K562 (cell line): ENCODE results near the gene SLC2A8. TPM values are rescaled to one million over a fixed set of nuclear protein-coding genes. Genes with fewer than 3 reads are reported as not detected.

ENCODE experiments used
- ATAC-seq: fragments of 200-7000 bp; cut with Tn5 transposase; 3 replicates; pipeline ENCODE4 v1.9.1; 2020; ENCODE audit warnings: moderate library complexity
- BruUV-seq: library from RNA; stranded (reverse); fragments of 400-500 nt; replicated peaks from 2 replicates; lab custom pipeline; 2021; lab: Mats Ljungman, UMichigan
- CTCF ChIA-PET: fragments of 300-600 bp; formaldehyde crosslinking; extraction: SDS; loops from one replicate; lab custom pipeline; 2021; ENCODE audit warnings: low intra/inter-chr PET ratio; lab: Yijun Ruan, JAX
- POLR2A ChIA-PET: fragments of 300-600, 350-650 bp; sonication (Branson Sonifier 250); formaldehyde crosslinking; extraction: SDS; loops from one replicate; lab custom pipeline; 2021; ENCODE audit warnings: antibody characterized with exemption, inconsistent platforms; lab: Yijun Ruan, JAX
- DNase-seq, 4 experiments: peaks; one replicate each; pipeline versions ENCODE4 v3.0.0 to v3.0.0-alpha.2; 2011 to 2018; ENCODE audit warnings: low spot score in 3 of 4, mixed read lengths in 3 of 4; ENCODE audit errors: extremely low read depth in 1 of 4
- FAIRE-seq: peaks from 2 replicates; lab custom pipeline; 2011; peaks lifted over from hg19 to GRCh38; lab: Jason Lieb, UNC
- H2AFZ ChIP-seq: 2 replicates; pipeline ENCODE4 v1.6.0; 2011; ENCODE audit warnings: low read depth, low read length, control low read depth, inconsistent platforms
- H3K27ac ChIP-seq: fragments of 200-600 bp; 3 replicates; pipeline ENCODE4 v1.8.0; 2011; ENCODE audit warnings: low read depth, mild to moderate bottlenecking, control low read depth, inconsistent platforms, low read length, moderate library complexity, mixed read lengths; ENCODE audit errors: extremely low read depth
- H3K27me3 ChIP-seq, 2 experiments: fragments of 300-600 bp in 1 of 2; 2 replicates in 1 of 2; 3 replicates in 1 of 2; pipeline versions ENCODE4 v1.6.0 to v1.8.0; 2011; ENCODE audit warnings: inconsistent platforms in 2 of 2, low read length in 2 of 2, mild to moderate bottlenecking in 1 of 2, mixed read lengths in 1 of 2, moderate library complexity in 1 of 2; ENCODE audit not compliant: control insufficient read depth in 2 of 2, insufficient read depth in 2 of 2
- H3K36me3 ChIP-seq: fragments of 300-600 bp; 3 replicates; pipeline ENCODE4 v1.8.0; 2011; ENCODE audit warnings: mild to moderate bottlenecking, low read length, inconsistent platforms; ENCODE audit not compliant: control insufficient read depth, insufficient read depth
- H3K4me1 ChIP-seq, 2 experiments: fragments of 200-600 bp in 1 of 2; replicated peaks in 1 of 2; 2 replicates in 1 of 2; 3 replicates in 1 of 2; pipeline versions ENCODE4 v1.5.1 to v1.8.0; 2011; ENCODE audit warnings: inconsistent platforms in 2 of 2, low read length in 2 of 2, mild to moderate bottlenecking in 1 of 2, mixed read lengths in 1 of 2, moderate library complexity in 1 of 2; ENCODE audit not compliant: control insufficient read depth in 2 of 2, insufficient read depth in 2 of 2
- H3K4me2 ChIP-seq: 2 replicates; pipeline ENCODE4 v1.6.1; 2011; ENCODE audit warnings: low read length, control low read depth, inconsistent platforms, mixed read lengths; ENCODE audit not compliant: insufficient read depth
- H3K4me3 ChIP-seq: fragments of 200-600 bp; sonication (generic), shearing (Covaris generic); 2 replicates; pipeline ENCODE4 v1.5.1; 2016; ENCODE audit warnings: control low read depth, inconsistent platforms
- H3K79me2 ChIP-seq: fragments of 200-600 bp; 3 replicates; pipeline ENCODE4 v1.8.0; 2011; ENCODE audit warnings: low read length, inconsistent platforms; ENCODE audit not compliant: control insufficient read depth, insufficient read depth
- H3K9ac ChIP-seq, 2 experiments: 2 replicates each; pipeline versions ENCODE4 v1.6.0 to v1.6.1; 2011; ENCODE audit warnings: low read depth in 2 of 2, low read length in 2 of 2, control low read depth in 1 of 2, inconsistent platforms in 1 of 2, mild to moderate bottlenecking in 1 of 2, mixed read lengths in 1 of 2; ENCODE audit not compliant: insufficient read depth in 1 of 2
- H3K9me1 ChIP-seq: one replicate; pipeline ENCODE4 v1.6.0; 2011; ENCODE audit warnings: inconsistent platforms, mild to moderate bottlenecking, low read length, moderate library complexity; ENCODE audit not compliant: control insufficient read depth, insufficient read depth
- H3K9me3 ChIP-seq: replicated peaks from 2 replicates; pipeline ENCODE4 v1.5.1; 2011; ENCODE audit warnings: low read depth, low read length, inconsistent platforms; ENCODE audit not compliant: control insufficient read depth, insufficient read depth
- H4K20me1 ChIP-seq: replicated peaks from 2 replicates; pipeline ENCODE4 v1.6.1; 2011; ENCODE audit warnings: low read length, inconsistent platforms, mixed read lengths; ENCODE audit not compliant: control insufficient read depth, insufficient read depth
- C11orf30 ChIP-seq: fragments of 450-650 bp; IDR thresholded peaks from 2 replicates; pipeline ENCODE4 v1.6.1; 2016; ENCODE audit warnings: low read depth, mild to moderate bottlenecking
- CREBBP ChIP-seq: IDR thresholded peaks from one replicate; pipeline ENCODE4 v1.6.1; 2012; ENCODE audit warnings: low read depth, mild to moderate bottlenecking, control low read depth, inconsistent platforms, low read length
- MAFG ChIP-seq: fragments of 450-650 bp; conservative IDR thresholded peaks from 2 replicates; pipeline ENCODE4 v1.6.1; 2016; ENCODE audit warnings: missing genetic modification characterization, missing compliant biosample characterization
- MAFK ChIP-seq: IDR thresholded peaks from 2 replicates; pipeline ENCODE4 v1.6.1; 2011; ENCODE audit warnings: low read length, improper control_type of control experiment
- MED1 ChIP-seq: sonication (generic); formaldehyde crosslinking; IDR thresholded peaks from 2 replicates; pipeline ENCODE4 v1.8.1; 2023; ENCODE audit warnings: missing genetic modification reagents, borderline replicate concordance
- NCOA1 ChIP-seq: fragments of 450-650 bp; IDR thresholded peaks from 2 replicates; pipeline ENCODE4 v1.6.1; 2016; ENCODE audit warnings: low read depth
- SAFB2 ChIP-seq: fragments of 200-400 bp; formaldehyde crosslinking; IDR thresholded peaks from 2 replicates; pipeline ENCODE4 v1.6.1; 2018; ENCODE audit warnings: borderline replicate concordance, low read length, low read depth, moderate library complexity; ENCODE audit not compliant: severe bottlenecking
- SMAD2 ChIP-seq: fragments of 150-350 bp; IDR thresholded peaks from 2 replicates; pipeline ENCODE4 v1.6.1; 2014; ENCODE audit warnings: low read depth, mild to moderate bottlenecking, low read length
- SNRNP70 ChIP-seq: fragments of 200-400 bp; formaldehyde crosslinking; optimal IDR thresholded peaks from 2 replicates; pipeline ENCODE3; 2017; ENCODE audit warnings: low read depth, low read length
- STAT5A ChIP-seq: IDR thresholded peaks from 2 replicates; pipeline ENCODE4 v1.6.1; 2012; ENCODE audit warnings: low read length, inconsistent platforms, borderline replicate concordance
- ZNF263 ChIP-seq: sonication (generic); formaldehyde crosslinking; IDR thresholded peaks from 2 replicates; pipeline ENCODE4 v1.8.0; 2022; ENCODE audit warnings: mild to moderate bottlenecking, missing genetic modification reagents, borderline replicate concordance
- ZNF316 ChIP-seq: fragments of 450-650 bp; IDR thresholded peaks from 2 replicates; pipeline ENCODE4 v1.6.1; 2016
- ZNF398 ChIP-seq: fragments of 250-450 bp; sonication (Bioruptor Pico); IDR thresholded peaks from 2 replicates; pipeline ENCODE4 v1.8.0; 2021; ENCODE audit warnings: moderate library complexity, mild to moderate bottlenecking, inconsistent platforms
- WGBS: fragments of 100-300 bp; shearing (Covaris generic); methylation state at CpG from one replicate; pipeline ENCODE4 v1.1.6; 2016; ENCODE audit warnings: low coverage, mixed read lengths; ENCODE audit not compliant: insufficient coverage; ENCODE audit errors: missing lambda C conversion rate; 5-methylcytosine and 5-hydroxymethylcytosine counted together
- in situ Hi-C: fragments of 300-500 bp; cut with MboI; formaldehyde crosslinking; loops from 4 replicates; pipeline ENCODE4 v1.15.0; 2018; ENCODE audit warnings: inconsistent platforms, mixed read lengths
- intact Hi-C: fragments of 100-400 bp; cut with micrococcal nuclease; formaldehyde crosslinking; loops from 2 replicates; pipeline ENCODE4 v1.14.2; 2022
- polyA plus RNA-seq, 8 experiments: library from polyadenylated mRNA; depleted of rRNA in 4 of 8; stranded (reverse) in 5 of 8; unstranded in 3 of 8; fragments of >200 nt; fragmentation: Nextera tagmentation in 2 of 8; fragmentation: Illumina TruSeq in 1 of 8; extraction: Ambion mirVana in 2 of 8; extraction: Trizol in 1 of 8; gene quantifications; 2 replicates each; pipeline versions ENCODE4 v1.2.1 to v1.2.3, GENCODE V29; 2011 to 2014; ENCODE audit warnings: inconsistent platforms in 1 of 8, missing spikeins in 1 of 8
- total RNA-seq, 7 experiments: library from RNA; depleted of rRNA in 6 of 7; stranded (reverse); fragments of >200 nt in 6 of 7; fragmentation: Illumina TruSeq in 2 of 7; extraction: Trizol in 2 of 7; gene quantifications; 2 replicates each; pipeline versions ENCODE4 v1.2.1 to v1.2.3, GENCODE V29; 2011 to 2021; ENCODE audit warnings: low replicate concordance in 1 of 7
- TF ChIP-seq, protein P1 (sequence below): fragments of 250-450 bp; sonication (Bioruptor Pico); IDR thresholded peaks from 2 replicates; pipeline ENCODE4 v1.4.0; 2020; ENCODE audit warnings: mild to moderate bottlenecking, moderate library complexity, borderline replicate concordance
- TF ChIP-seq, protein P2 (sequence below): IDR thresholded peaks from 2 replicates; pipeline ENCODE4 v1.6.1; 2011; ENCODE audit not compliant: insufficient read length; ENCODE audit errors: extremely low read depth
- TF ChIP-seq, protein P3 (sequence below): fragments of 450-650 bp; IDR thresholded peaks from 2 replicates; pipeline ENCODE4 v1.6.1; 2017; ENCODE audit warnings: mild to moderate bottlenecking, moderate library complexity

The SLC2A8 gene
- total and polyA plus RNA-seq, 9 of the 15 experiments (the other 6 are each of a cell fraction or from before 2014, with no cell fraction given) = 0.13 to 12.9 (median 5.2) TPM

- Histone ChIP-seq H4K20me1 (peaks cover 4% of the 10 kb centered on the region), H3K27ac (no peak overlapping the region), H3K4me1 (peaks cover 9 to 50% of the 10 kb centered on the region in 2 experiments; a peak in 4 of 5 replicates), H3K79me2 (no peaks in the 10 kb centered on the region), H3K36me3 (no peaks in the 10 kb centered on the region), H3K4me2 (no peak overlapping the region), H2AFZ (no peak overlapping the region), H3K9me1 (peaks cover 6% of the 10 kb centered on the region), H3K4me3 (no peak overlapping the region), H3K9me3 (no peaks in the 10 kb centered on the region), H3K27me3 (no peaks in the 10 kb centered on the region), H3K9ac (peak overlapping the region in 1 of 2 experiments; percentile 26; a peak in 1 of 4 replicates)
- WGBS = 71% methylated on average over 11 of the region's 18 CpGs
- ChIA-PET POLR2A (interaction anchor here (0.5 to 1.9 kb wide), 4 partner anchors 12 to 25 kb away, joined by 3 to 5 read pairs (median 4); partner anchors contain the start of gene ZNF79), CTCF (no interaction called here)
- no peak for DNase-seq
- FAIRE-seq = no peak
- ATAC-seq = no peak
- no TSS peak for BruUV-seq
- intact Hi-C loops (no loop called here), in situ Hi-C loops (no loop called here)
- TF ChIP-seq ZNF263 (CRISPR knock-in tag) = no peak
- TF ChIP-seq SAFB2 = no peak
- TF ChIP-seq MED1 (CRISPR knock-in tag) = no peak
- TF ChIP-seq SMAD2 = no peak
- no peak for TF ChIP-seq ZNF398
- no peak for TF ChIP-seq STAT5A
- TF ChIP-seq SNRNP70 = no peak
- peak; percentile 68 for TF ChIP-seq C11orf30
- TF ChIP-seq, protein P1, sequence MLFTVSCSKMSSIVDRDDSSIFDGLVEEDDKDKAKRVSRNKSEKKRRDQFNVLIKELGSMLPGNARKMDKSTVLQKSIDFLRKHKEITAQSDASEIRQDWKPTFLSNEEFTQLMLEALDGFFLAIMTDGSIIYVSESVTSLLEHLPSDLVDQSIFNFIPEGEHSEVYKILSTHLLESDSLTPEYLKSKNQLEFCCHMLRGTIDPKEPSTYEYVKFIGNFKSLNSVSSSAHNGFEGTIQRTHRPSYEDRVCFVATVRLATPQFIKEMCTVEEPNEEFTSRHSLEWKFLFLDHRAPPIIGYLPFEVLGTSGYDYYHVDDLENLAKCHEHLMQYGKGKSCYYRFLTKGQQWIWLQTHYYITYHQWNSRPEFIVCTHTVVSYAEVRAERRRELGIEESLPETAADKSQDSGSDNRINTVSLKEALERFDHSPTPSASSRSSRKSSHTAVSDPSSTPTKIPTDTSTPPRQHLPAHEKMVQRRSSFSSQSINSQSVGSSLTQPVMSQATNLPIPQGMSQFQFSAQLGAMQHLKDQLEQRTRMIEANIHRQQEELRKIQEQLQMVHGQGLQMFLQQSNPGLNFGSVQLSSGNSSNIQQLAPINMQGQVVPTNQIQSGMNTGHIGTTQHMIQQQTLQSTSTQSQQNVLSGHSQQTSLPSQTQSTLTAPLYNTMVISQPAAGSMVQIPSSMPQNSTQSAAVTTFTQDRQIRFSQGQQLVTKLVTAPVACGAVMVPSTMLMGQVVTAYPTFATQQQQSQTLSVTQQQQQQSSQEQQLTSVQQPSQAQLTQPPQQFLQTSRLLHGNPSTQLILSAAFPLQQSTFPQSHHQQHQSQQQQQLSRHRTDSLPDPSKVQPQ (CRISPR knock-in tag) = no peak
- peak; percentile 46 for TF ChIP-seq MAFG (tag)
- peak; percentile 70 for TF ChIP-seq ZNF316
- TF ChIP-seq, protein P2, sequence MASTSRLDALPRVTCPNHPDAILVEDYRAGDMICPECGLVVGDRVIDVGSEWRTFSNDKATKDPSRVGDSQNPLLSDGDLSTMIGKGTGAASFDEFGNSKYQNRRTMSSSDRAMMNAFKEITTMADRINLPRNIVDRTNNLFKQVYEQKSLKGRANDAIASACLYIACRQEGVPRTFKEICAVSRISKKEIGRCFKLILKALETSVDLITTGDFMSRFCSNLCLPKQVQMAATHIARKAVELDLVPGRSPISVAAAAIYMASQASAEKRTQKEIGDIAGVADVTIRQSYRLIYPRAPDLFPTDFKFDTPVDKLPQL = no peak
- TF ChIP-seq MAFK = peak; percentile 31; the same call in 1 of the 2 replicates
- TF ChIP-seq NCOA1 = no peak
- TF ChIP-seq, protein P3, sequence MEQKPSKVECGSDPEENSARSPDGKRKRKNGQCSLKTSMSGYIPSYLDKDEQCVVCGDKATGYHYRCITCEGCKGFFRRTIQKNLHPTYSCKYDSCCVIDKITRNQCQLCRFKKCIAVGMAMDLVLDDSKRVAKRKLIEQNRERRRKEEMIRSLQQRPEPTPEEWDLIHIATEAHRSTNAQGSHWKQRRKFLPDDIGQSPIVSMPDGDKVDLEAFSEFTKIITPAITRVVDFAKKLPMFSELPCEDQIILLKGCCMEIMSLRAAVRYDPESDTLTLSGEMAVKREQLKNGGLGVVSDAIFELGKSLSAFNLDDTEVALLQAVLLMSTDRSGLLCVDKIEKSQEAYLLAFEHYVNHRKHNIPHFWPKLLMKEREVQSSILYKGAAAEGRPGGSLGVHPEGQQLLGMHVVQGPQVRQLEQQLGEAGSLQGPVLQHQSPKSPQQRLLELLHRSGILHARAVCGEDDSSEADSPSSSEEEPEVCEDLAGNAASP = no peak
- no peak for TF ChIP-seq CREBBP
Observed at GRCh38 chr9:127402401-127403090, 5.6 kb downstream of the SLC2A8 start.
